OCI-LY3 (cell line): Measurements from ENCODE around the gene SPOCD1.
A peak's percentile ranks its signal among the peaks of the same experiment; 100 is the strongest.

Experiments
- H2AFZ ChIP-seq: fragments of 200-600, 300-600 bp; shearing (Covaris generic); 2 replicates; pipeline ENCODE4 v1.6.0; 2014; ENCODE audit warnings: antibody characterized with exemption, low read depth, low read length
- H3K27ac ChIP-seq: fragments of 200-600, 300-600 bp; sonication (generic); 2 replicates; pipeline ENCODE4 v1.5.1; 2014; ENCODE audit warnings: mild to moderate bottlenecking, low read length, moderate library complexity, mixed read lengths
- H3K27me3 ChIP-seq: fragments of 200-600, 300-600 bp; sonication (generic); 2 replicates; pipeline ENCODE4 v1.6.1; 2014; ENCODE audit warnings: low read depth, low read length, mixed read lengths
- H3K36me3 ChIP-seq: fragments of 200-600, 300-600 bp; sonication (generic); replicated peaks from 2 replicates; pipeline ENCODE3; 2014; ENCODE audit warnings: low read depth, low read length, mixed read lengths
- H3K4me1 ChIP-seq: fragments of 300-600, 200-600 bp; sonication (generic); 2 replicates; pipeline ENCODE4 v1.6.1; 2014; ENCODE audit warnings: low read length, mixed read lengths
- H3K4me2 ChIP-seq: fragments of 200-600, 300-600 bp; sonication (generic); 2 replicates; pipeline ENCODE4 v1.6.1; 2014; ENCODE audit warnings: low read length, mixed read lengths
- H3K4me3 ChIP-seq: fragments of 300-600, 200-600 bp; sonication (generic); 2 replicates; pipeline ENCODE4 v1.5.1; 2014; ENCODE audit warnings: antibody characterized with exemption, mild to moderate bottlenecking, low read length, moderate library complexity
- H3K79me2 ChIP-seq: fragments of 300-600, 200-600 bp; shearing (Covaris generic); 2 replicates; pipeline ENCODE4 v1.6.1; 2014; ENCODE audit warnings: mild to moderate bottlenecking, low read length, mixed read lengths
- H3K9ac ChIP-seq: fragments of 300-600, 200-600 bp; shearing (Covaris generic); 2 replicates; pipeline ENCODE4 v1.6.0; 2014; ENCODE audit warnings: mild to moderate bottlenecking, low read length, moderate library complexity
- H3K9me3 ChIP-seq: fragments of 200-600, 300-600 bp; shearing (Covaris generic); 2 replicates; pipeline ENCODE4 v1.6.1; 2014; ENCODE audit warnings: low read length, mixed read lengths; ENCODE audit not compliant: insufficient read depth
- H4K20me1 ChIP-seq: fragments of 200-600, 300-600 bp; sonication (generic); 2 replicates; pipeline ENCODE4 v1.6.1; 2016; ENCODE audit warnings: low read length, mixed read lengths; ENCODE audit not compliant: insufficient read depth
- EZH2phosphoT487 ChIP-seq: fragments of 200-600 bp; shearing (Covaris generic); IDR thresholded peaks from 2 replicates; pipeline ENCODE4 v1.6.1; 2018; ENCODE audit warnings: antibody characterized with exemption, mixed run types, low read depth
- TF ChIP-seq, protein P1 (sequence below): fragments of 200-600, 300-600 bp; sonication (generic); IDR thresholded peaks from 2 replicates; pipeline ENCODE4 v1.5.1; 2014; ENCODE audit warnings: antibody characterized with exemption, low read length, low read depth

SPOCD1 gene

DNA sequence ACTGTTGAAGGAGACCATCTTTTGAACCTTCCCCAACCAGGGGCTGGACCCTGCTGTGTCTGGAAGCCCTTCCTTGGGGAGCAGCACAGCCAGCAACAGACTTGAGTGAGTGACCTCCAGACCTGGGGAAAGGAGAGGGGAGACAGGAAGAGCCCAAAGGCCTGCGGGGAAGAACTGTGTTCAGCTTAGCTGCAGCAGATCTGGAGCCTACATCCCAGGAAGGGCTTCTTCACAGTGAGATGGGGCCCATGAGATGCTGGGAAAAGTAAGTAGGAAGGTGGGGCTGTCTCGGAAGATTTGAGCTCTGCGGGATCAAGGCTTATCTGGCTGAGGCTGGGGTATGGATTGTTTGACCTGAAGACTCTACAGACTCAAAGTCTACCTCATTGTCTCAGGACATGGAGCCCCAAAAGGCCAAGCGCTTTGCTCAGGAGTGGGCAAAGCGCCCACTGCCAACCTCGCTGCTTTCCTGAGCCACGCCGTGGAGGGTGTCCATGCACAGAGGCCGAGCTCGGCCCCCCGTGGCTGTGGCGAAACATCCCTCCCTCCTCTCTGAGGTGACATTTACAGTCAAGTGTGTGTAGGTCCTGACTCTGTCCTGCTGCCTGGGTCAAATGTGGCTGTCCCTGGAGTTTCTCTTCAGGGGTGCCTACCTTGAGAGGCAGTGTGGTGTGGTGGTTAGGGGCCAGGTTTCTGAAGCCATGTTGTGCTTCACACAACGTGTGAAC, 24.5 kb downstream of the SPOCD1 start:
- Histone ChIP-seq H3K4me1 (peaks cover 10% of the 10 kb centered on the region), H3K27ac (no peak overlapping the region), H2AFZ (no peak overlapping the region), H3K9ac (no peak overlapping the region), H3K9me3 (no peaks in the 10 kb centered on the region), H3K36me3 (no peaks in the 10 kb centered on the region), H3K4me2 (no peak overlapping the region), H3K79me2 (no peaks in the 10 kb centered on the region), H4K20me1 (no peaks in the 10 kb centered on the region), H3K27me3 (no peaks in the 10 kb centered on the region; the same call in 1 of the 2 replicates), H3K4me3 (no peak overlapping the region)
- no peak for TF ChIP-seq EZH2phosphoT487
- TF ChIP-seq, protein P1, sequence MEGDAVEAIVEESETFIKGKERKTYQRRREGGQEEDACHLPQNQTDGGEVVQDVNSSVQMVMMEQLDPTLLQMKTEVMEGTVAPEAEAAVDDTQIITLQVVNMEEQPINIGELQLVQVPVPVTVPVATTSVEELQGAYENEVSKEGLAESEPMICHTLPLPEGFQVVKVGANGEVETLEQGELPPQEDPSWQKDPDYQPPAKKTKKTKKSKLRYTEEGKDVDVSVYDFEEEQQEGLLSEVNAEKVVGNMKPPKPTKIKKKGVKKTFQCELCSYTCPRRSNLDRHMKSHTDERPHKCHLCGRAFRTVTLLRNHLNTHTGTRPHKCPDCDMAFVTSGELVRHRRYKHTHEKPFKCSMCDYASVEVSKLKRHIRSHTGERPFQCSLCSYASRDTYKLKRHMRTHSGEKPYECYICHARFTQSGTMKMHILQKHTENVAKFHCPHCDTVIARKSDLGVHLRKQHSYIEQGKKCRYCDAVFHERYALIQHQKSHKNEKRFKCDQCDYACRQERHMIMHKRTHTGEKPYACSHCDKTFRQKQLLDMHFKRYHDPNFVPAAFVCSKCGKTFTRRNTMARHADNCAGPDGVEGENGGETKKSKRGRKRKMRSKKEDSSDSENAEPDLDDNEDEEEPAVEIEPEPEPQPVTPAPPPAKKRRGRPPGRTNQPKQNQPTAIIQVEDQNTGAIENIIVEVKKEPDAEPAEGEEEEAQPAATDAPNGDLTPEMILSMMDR: no peak

DNA sequence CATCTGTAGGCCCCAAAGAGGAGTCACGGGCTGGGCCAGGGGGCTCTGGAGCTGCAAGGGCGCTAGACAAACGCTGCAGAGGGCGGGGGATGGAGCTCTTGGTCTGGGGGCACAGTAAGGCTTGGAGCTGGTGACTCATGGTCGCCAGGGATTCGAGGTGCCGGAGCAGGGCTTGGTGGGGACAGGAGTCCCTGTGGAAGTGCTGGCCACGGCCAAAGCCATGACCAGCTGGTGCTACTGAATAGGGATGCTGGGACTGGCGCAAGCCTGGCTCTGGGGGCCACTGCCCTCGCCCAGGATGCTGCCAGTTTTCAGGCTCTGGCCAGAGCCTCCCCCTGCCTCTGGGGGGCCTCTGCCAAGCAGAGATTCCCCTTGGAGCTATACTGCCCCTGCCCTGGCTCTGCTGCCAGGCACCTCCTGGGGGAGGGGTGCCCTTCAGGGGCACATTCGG, 25.2 kb downstream of the SPOCD1 start:
- H3K9me3 ChIP-seq: no peaks in the 10 kb centered on the region
- no peak overlapping the region for H3K4me3 ChIP-seq
- H3K79me2 ChIP-seq: no peaks in the 10 kb centered on the region
- TF ChIP-seq, protein P1: no peak
- H3K36me3 ChIP-seq: no peaks in the 10 kb centered on the region
- no peaks in the 10 kb centered on the region for H4K20me1 ChIP-seq
- no peaks in the 10 kb centered on the region; the same call in 1 of the 2 replicates for H3K27me3 ChIP-seq
- no peak overlapping the region for H2AFZ ChIP-seq
- H3K4me2 ChIP-seq: no peak overlapping the region
- peaks cover 13% of the 10 kb centered on the region for H3K4me1 ChIP-seq
- H3K27ac ChIP-seq: no peak overlapping the region
- H3K9ac ChIP-seq: no peak overlapping the region

DNA sequence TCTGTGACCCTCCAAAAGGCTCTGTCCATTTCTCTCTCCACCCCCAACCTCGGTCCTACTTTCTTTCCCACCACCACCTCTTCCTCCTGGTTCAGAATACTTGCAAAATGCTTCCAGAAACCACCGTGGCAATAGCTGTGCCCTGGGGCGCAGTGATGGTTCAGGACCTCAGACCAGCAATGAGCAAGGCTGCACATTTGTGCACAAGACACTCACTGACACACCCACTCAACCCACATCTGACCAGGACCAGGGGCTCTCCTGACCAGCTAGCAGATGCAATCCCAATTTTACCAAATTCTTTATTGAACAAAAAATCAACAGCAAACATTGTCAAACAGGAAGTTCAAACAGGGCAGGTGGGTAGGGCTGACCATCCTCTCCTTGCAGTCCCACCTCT, 25.7 kb downstream of the SPOCD1 start:
- Histone ChIP-seq H3K36me3 (no peaks in the 10 kb centered on the region), H3K4me1 (peaks cover 18% of the 10 kb centered on the region)
- TF ChIP-seq, protein P1: no peak
- TF ChIP-seq EZH2phosphoT487: no peak

DNA sequence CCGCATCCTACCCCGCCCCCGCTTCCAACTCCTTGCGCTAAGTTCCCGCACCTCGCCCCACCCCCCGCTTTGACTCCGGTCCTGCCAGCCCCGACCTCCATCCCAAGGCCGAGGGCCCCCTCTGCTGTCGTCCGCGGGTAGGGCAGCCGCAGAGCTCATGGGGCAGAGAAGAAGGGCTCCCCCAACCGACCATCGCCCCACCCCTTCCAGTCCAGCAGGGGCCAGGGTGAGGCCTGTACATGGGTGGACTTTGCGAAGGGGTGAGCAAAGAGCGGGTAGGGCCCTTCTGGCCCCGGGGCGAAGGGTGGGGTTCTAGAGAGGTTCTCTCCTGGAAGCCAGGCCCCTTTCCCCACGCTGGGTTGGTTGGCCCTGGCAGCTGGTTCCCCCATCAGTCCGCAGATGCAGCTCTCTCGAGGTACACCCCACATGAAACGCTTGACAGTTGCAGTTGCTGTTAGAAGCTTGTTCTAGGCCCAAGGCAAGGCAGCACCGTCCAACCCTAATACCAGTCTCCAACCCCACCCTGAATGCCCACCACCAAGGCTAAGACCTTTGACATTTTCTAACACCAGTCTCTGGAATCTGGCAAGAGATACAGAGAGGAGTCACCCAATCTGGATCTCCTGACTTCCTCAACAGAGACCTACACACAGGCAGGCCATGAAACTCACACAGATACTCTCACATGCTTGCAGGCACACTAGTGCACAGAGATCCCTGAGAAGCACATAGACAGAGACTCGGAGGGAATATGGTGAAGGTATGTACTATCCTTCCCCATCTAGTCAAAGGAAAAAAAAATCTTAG, 26.4 kb downstream of the SPOCD1 start:
- H3K4me3 ChIP-seq: peak overlapping the region; percentile 92
- H3K79me2 ChIP-seq: no peaks in the 10 kb centered on the region
- no peaks in the 10 kb centered on the region for H4K20me1 ChIP-seq
- H3K9ac ChIP-seq: peak overlapping the region; percentile 87
- H3K36me3 ChIP-seq: no peaks in the 10 kb centered on the region
- H3K9me3 ChIP-seq: no peaks in the 10 kb centered on the region
- TF ChIP-seq EZH2phosphoT487: no peak
- TF ChIP-seq, protein P1: peak; percentile 80
- no peaks in the 10 kb centered on the region; the same call in 1 of the 2 replicates for H3K27me3 ChIP-seq
- H3K4me1 ChIP-seq: peaks cover 25% of the 10 kb centered on the region
- peak overlapping the region; percentile 85 for H3K4me2 ChIP-seq
- peak overlapping the region; percentile 82; the same call in 1 of the 2 replicates for H2AFZ ChIP-seq
- H3K27ac ChIP-seq: peak overlapping the region; percentile 45

More for the DNA sequence above, 25.7 kb downstream of the SPOCD1 start:
- no peaks in the 10 kb centered on the region for H3K79me2 ChIP-seq
- no peaks in the 10 kb centered on the region for H3K9me3 ChIP-seq
- H3K4me2 ChIP-seq: no peak overlapping the region
- no peak overlapping the region for H3K27ac ChIP-seq
- no peaks in the 10 kb centered on the region for H4K20me1 ChIP-seq
- H3K27me3 ChIP-seq: no peaks in the 10 kb centered on the region; the same call in 1 of the 2 replicates
- H2AFZ ChIP-seq: no peak overlapping the region
- H3K4me3 ChIP-seq: no peak overlapping the region
- H3K9ac ChIP-seq: no peak overlapping the region
